GM12873 (cell line): Measurements from ENCODE around the gene KRT79.

ENCODE experiments used
- CTCF ChIP-seq: IDR thresholded peaks from 2 replicates; pipeline ENCODE4 v1.5.1; 2012; ENCODE audit warnings: low read depth, mild to moderate bottlenecking, moderate library complexity, low read length, control low read depth; ENCODE audit not compliant: insufficient read depth; ENCODE audit errors: missing control alignments

Gene KRT79

GRCh38 chr12:52865090-52865944 is 31.2 kb upstream of the KRT79 start:
- peak; percentile 80 for TF ChIP-seq CTCF

- TF ChIP-seq CTCF, result no peak
Measured at GRCh38 chr12:52862023-52862422, 27.9 kb upstream of the KRT79 start.

- TF ChIP-seq CTCF, result no peak
Measured at GRCh38 chr12:52861511-52861910, 27.4 kb upstream of the KRT79 start.

GRCh38 chr12:52860102-52860823 is 26.2 kb upstream of the KRT79 start:
- TF ChIP-seq CTCF, result no peak

GRCh38 chr12:52857500-52857899 is 23.4 kb upstream of the KRT79 start:
- no peak for TF ChIP-seq CTCF

- no peak for TF ChIP-seq CTCF
Measured at GRCh38 chr12:52856787-52857186, 22.7 kb upstream of the KRT79 start.

GRCh38 chr12:52851787-52852186 is 17.7 kb upstream of the KRT79 start:
- no peak for TF ChIP-seq CTCF
